HG03469 (cell line): ENCODE results near the gene SMIM10.
"Not testable (repeated sequence)": the region's sequence is repeated elsewhere in the genome, so short reads cannot be mapped to it uniquely, and the experiment has no call there.

Experiments
- ATAC-seq: cut with Tn5 transposase; IDR thresholded peaks from one replicate; pipeline ENCODE4 v1.9.1; 2021; ENCODE audit warnings: mild to moderate bottlenecking, moderate library complexity, moderate number of reproducible peaks; ENCODE audit not compliant: unreplicated experiment

SMIM10 gene

DNA sequence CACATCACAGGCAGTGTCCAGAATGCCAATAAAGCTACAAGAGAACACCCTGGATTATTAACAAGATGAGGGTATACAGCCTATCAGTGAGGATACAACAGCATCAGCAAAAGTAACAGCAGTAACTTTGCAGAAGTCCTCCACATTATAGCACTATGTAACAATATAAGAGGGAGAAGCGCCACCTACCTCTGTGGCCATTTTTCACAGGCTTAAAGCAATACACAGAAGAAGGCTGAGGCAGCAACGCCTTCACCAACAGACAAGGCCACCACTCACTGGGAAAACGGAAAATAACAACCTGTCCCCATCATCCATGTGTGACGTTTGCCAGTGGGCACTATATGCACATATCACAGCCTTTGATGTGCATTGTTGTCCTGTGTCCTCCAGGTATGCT is 19.0 kb downstream of the SMIM10 start:
- ATAC-seq = no peak

DNA sequence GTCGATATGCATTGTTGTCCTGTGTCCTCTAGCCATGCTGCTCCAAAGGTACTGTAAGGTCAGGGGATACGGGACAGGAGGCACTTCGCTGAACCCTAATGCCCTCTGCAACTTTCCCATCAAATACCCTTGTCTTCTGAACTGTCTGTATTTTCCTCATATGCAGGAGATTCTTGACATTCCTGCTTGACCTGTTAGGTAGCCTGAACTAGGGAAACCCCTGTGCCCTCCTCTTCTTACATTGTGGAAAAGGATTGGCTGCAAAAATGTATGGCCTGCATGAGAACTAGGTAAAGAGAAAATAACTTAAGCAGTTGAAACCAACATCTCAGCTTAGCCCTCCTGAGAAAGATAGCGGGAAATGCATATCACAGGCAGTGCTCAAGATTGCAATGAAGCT is 20.1 kb downstream of the SMIM10 start:
- ATAC-seq = no peak

DNA sequence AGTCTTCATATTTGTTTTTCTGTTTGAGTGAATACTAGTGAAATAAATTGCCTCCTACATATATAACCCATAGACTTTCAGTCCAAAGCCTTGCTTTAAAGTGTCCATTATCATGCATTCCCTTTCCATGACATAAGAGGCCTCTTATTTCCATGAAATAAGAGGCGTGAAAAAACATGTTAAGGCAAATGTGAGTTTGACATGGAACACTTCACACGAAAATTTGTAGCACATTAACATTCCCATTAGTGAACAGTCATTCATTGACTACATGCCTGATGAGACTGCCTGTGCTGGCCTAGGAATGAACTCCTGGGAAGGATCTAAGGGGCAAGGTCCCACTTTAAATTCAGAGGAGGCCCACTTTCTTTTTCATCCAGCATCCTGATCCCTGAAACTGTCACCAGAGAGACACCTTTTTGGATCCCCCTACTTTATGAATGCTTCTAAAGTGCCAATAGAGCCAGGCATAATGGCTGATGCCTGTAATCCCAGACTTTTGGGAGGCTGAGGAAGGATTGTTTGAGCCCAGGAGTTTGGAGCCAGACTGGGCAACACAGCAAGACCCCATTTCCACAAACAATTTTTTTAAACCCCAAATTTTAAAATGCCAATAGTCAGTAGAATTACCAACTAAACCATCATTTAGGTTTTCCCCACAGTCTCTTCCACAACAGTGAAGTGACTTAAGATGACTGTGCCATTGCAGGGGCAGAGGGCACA is 24.9 kb downstream of the SMIM10 start:
- no peak for ATAC-seq

DNA sequence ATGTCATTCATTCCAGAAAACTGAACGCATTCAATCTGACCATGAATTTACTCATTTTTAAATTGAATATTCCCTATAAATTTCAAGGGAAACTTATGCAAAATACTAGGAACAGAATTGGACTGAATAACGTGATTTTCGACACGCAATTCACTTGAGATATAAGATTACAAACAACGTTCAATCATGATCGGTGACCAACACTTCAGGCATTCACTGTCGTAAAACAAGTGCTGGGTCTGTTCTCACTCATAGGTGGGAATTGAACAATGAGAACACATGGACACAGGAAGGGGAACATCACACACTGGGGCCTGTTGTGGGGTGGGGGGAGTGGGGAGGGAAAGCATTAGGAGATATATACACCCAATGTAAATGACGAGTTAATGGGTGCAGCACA is 29.1 kb downstream of the SMIM10 start:
- ATAC-seq = not testable (repeated sequence)

DNA sequence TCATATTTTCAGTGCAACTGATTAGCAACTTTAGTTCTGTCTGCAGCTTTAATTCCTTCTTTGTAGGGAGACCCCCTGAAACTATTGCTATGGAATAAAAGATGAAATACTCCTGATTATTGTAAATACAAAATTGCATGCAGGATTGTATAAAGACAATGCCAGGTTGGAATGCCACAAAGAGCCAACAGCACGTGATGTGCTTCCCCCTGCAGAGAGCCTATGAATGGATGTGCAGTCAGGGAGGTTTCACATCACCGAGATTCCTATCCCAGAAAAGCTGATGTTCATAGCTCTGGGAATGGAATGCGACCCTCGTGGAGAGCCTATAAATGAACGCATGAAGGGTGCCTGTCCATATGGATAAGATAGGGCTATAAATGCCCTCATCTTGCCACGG is 33.0 kb downstream of the SMIM10 start:
- not testable (repeated sequence) for ATAC-seq

DNA sequence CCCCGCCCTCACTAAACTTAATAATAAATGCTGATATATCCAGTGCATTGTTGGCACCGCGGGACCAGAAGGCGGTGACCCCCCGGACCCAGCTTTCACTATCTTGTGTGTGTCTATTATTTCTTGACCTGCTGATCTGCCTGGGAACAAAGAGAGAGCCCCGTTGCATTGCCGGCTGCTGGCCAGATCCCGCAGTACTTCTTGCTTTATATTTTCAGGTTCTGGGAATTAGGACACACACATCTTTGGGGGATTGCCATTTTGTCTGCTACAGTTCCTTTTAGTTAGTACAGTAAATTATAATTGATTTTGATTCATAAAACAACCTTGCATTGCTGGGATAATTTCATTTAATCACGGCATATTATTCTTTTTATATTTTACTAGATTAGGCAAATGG is 33.7 kb downstream of the SMIM10 start:
- no peak for ATAC-seq

DNA sequence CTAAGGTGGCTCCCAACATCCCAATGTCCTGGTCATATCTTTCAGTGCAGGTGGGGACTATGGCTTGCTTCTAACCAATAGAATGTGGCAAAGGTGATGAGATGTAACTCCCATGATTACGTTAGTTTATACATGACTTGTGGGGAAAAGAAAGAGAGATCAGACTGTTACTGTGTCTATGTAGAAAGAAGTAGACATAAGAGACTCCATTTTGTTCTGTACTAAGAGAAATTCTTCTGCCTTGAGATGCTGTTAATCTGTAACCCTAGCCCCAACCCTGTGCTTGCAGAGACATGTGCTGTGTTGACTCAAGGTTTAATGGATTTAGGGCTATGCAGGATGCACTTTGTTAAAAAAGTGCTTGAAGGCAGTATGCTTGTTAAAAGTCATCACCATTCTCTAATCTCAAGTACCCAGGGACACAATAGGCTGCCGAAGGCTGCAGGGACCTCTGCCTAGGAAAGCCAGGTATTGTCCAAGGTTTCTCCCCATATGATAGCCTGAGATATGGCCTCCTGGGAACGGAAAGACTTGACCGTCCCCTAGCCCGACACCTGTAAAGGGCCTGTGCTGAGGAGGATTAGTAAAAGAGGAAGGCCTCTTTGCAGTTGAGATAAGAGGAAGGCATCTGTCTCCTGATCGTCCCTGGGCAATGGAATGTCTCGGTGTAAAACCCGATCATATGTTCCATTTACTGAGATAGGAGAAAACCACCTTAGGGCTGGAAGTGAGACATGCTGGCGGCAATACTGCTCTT is 39.6 kb downstream of the SMIM10 start:
- ATAC-seq = not testable (repeated sequence)

DNA sequence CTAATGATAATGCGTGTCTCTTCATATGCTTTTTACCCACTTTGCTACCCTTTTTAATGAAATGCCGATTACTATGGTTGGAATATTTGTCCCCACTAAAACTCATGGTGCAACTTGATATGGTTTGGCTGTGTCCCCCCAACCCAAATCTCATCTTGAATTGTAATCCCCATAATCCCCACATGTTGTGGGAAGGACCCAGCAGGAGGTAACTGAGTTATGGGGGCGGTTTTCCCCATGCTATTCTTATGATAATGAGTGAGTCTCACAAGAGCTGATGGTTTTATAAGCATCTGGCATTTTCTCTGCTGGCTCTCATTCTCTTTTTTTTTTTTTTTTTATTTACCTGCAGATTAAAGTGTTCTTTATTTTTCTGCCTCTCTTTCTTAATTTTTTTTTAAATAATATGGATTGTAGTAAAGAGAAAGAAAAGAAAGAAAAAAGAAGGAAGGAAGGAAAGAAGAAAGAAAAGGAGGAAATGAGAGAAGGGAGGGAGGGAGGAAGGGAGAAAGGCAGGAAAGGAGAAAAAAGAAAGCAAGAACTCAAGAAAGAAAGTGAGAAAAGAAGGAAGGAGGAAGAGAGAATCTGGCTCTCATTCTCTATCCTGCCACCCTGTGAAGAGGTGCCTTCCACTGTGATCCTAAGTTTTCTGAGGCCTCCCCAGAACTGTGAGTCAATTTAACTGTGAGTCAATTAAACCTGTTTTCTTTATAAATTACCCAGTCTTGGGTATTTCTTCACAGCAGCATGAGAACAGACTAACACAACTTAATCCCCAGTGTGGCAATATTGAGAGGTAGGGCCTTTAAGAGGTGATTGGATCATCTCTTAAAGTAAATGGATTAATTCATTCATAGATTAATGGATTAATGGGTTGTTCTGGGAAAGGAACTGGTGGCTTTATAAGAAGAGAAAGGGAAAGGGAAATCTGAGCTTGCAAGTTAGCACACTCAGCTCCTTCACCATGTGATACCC is 50.6 kb downstream of the SMIM10 start:
- not testable (repeated sequence) for ATAC-seq
